ENCODE measurements around the gene MAP7D1. TPM values are rescaled to one million over a fixed set of nuclear protein-coding genes. Genes with fewer than 3 reads are reported as not detected.

Gene MAP7D1
- total and polyA plus RNA-seq, 2 of the 13 experiments (the other 11 are each of a cell fraction or from before 2014, with no cell fraction given), result 5.6 to 7.2 TPM

DNA sequence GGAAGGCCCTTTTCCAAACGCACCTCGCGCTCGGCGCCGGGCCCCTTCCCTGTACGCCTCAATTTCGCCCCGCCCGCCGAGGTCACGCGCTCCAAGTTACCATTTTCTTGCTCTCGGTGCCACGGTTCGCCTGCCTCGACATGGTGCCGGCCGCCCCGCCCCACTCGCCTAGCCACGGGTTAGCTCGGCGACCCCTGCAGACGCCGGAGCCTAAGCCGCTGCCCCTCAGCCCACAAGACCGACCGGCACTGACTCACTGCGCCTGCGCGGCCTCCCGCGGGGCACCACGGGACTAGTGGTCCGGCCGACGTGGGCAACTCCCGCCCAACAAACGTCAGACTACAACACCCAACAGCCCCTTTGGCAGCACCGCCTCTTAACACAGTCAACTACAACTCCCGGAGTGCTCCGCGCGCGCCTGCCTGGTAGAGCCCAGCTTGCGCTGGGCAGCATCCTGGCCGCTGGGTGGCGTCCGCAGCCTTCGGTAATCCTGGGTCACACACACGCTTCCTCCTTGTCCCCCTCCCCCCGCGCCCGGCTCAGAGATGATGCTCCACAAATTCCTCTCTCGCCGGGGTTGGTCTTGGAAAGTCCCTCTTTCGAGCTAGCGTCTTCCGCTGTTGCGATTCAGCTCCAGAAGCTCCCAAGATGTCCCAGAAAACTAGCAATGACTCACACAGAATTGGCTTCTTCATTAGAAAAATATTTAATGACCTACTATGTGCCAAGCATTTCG lies 6.6 kb upstream of the MAP7D1 start, which contains the start of gene TRAPPC3 (continued):
- TF ChIP-seq POLR2G (IDR thresholded peaks at IDR 0.05; ENCODE audit: low read depth, low read length) (peak; percentile 83), GZF1 (CRISPR knock-in tag; IDR thresholded peaks at IDR 0.05) (no peak), SYNCRIP (IDR thresholded peaks at IDR 0.05; ENCODE audit: insufficient read depth, low read depth, low read length) (no peak), CHD2 (IDR thresholded peaks at IDR 0.05; ENCODE audit: low read depth, low read length) (0 out of 2 replicates have a peak, but pooled peaks have one; percentile 54), ZNF264 (CRISPR knock-in tag; IDR thresholded peaks at IDR 0.05) (no peak), ZFYVE20 (CRISPR knock-in tag; IDR thresholded peaks at IDR 0.05; ENCODE audit: borderline replicate concordance, low read depth) (no peak), HNRNPH1 (optimal IDR thresholded peaks at IDR 0.05; ENCODE audit: low read depth, low read length) (no peak), ZNF616 (CRISPR knock-in tag; IDR thresholded peaks at IDR 0.05; ENCODE audit: low read depth) (0 out of 2 replicates have a peak, but pooled peaks have one; percentile 54), NCOA5 (CRISPR knock-in tag; IDR thresholded peaks at IDR 0.05) (no peak), ZNF879 (CRISPR knock-in tag; IDR thresholded peaks at IDR 0.05) (no peak), ZMYM3 (CRISPR knock-in tag; IDR thresholded peaks at IDR 0.05) (no peak; the same call in 1 of the 2 replicates), ZNF337 (CRISPR knock-in tag; IDR thresholded peaks at IDR 0.05; ENCODE audit: borderline replicate concordance, low read depth) (peak; percentile 90; the same call in 1 of the 2 replicates), ZNF790 (CRISPR knock-in tag; IDR thresholded peaks at IDR 0.05; ENCODE audit: borderline replicate concordance) (no peak), ZNF3 (CRISPR knock-in tag; IDR thresholded peaks at IDR 0.05) (no peak), BORCS8-MEF2B (CRISPR knock-in tag; IDR thresholded peaks at IDR 0.05) (no peak), ZNF274 (CRISPR knock-in tag; IDR thresholded peaks at IDR 0.05) (peak; percentile 71), YEATS4 (CRISPR knock-in tag; IDR thresholded peaks at IDR 0.05; ENCODE audit: borderline replicate concordance) (no peak)
- TF ChIP-seq, protein P1, sequence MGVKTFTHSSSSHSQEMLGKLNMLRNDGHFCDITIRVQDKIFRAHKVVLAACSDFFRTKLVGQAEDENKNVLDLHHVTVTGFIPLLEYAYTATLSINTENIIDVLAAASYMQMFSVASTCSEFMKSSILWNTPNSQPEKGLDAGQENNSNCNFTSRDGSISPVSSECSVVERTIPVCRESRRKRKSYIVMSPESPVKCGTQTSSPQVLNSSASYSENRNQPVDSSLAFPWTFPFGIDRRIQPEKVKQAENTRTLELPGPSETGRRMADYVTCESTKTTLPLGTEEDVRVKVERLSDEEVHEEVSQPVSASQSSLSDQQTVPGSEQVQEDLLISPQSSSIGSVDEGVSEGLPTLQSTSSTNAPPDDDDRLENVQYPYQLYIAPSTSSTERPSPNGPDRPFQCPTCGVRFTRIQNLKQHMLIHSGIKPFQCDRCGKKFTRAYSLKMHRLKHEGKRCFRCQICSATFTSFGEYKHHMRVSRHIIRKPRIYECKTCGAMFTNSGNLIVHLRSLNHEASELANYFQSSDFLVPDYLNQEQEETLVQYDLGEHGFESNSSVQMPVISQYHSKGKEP (CRISPR knock-in tag; IDR thresholded peaks at IDR 0.05), result no peak
- TF ChIP-seq, protein P2, sequence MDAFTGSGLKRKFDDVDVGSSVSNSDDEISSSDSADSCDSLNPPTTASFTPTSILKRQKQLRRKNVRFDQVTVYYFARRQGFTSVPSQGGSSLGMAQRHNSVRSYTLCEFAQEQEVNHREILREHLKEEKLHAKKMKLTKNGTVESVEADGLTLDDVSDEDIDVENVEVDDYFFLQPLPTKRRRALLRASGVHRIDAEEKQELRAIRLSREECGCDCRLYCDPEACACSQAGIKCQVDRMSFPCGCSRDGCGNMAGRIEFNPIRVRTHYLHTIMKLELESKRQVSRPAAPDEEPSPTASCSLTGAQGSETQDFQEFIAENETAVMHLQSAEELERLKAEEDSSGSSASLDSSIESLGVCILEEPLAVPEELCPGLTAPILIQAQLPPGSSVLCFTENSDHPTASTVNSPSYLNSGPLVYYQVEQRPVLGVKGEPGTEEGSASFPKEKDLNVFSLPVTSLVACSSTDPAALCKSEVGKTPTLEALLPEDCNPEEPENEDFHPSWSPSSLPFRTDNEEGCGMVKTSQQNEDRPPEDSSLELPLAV (CRISPR knock-in tag; conservative IDR thresholded peaks at IDR 0.05; ENCODE audit: low read depth), result no peak
- TF ChIP-seq, protein P3, sequence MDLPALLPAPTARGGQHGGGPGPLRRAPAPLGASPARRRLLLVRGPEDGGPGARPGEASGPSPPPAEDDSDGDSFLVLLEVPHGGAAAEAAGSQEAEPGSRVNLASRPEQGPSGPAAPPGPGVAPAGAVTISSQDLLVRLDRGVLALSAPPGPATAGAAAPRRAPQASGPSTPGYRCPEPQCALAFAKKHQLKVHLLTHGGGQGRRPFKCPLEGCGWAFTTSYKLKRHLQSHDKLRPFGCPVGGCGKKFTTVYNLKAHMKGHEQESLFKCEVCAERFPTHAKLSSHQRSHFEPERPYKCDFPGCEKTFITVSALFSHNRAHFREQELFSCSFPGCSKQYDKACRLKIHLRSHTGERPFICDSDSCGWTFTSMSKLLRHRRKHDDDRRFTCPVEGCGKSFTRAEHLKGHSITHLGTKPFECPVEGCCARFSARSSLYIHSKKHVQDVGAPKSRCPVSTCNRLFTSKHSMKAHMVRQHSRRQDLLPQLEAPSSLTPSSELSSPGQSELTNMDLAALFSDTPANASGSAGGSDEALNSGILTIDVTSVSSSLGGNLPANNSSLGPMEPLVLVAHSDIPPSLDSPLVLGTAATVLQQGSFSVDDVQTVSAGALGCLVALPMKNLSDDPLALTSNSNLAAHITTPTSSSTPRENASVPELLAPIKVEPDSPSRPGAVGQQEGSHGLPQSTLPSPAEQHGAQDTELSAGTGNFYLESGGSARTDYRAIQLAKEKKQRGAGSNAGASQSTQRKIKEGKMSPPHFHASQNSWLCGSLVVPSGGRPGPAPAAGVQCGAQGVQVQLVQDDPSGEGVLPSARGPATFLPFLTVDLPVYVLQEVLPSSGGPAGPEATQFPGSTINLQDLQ (CRISPR knock-in tag; IDR thresholded peaks at IDR 0.05), result no peak
- TF ChIP-seq, protein P4, sequence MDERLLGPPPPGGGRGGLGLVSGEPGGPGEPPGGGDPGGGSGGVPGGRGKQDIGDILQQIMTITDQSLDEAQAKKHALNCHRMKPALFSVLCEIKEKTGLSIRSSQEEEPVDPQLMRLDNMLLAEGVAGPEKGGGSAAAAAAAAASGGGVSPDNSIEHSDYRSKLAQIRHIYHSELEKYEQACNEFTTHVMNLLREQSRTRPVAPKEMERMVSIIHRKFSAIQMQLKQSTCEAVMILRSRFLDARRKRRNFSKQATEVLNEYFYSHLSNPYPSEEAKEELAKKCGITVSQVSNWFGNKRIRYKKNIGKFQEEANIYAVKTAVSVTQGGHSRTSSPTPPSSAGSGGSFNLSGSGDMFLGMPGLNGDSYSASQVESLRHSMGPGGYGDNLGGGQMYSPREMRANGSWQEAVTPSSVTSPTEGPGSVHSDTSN (CRISPR knock-in tag; IDR thresholded peaks at IDR 0.05), result no peak
- TF ChIP-seq, protein P5, sequence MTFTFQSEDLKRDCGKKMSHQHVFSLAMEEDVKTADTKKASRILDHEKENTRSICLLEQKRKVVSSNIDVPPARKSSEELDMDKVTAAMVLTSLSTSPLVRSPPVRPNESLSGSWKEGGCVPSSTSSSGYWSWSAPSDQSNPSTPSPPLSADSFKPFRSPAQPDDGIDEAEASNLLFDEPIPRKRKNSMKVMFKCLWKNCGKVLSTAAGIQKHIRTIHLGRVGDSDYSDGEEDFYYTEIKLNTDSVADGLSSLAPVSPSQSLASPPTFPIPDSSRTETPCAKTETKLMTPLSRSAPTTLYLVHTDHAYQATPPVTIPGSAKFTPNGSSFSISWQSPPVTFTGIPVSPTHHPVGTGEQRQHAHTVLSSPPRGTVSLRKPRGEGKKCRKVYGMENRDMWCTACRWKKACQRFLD (CRISPR knock-in tag; IDR thresholded peaks at IDR 0.05; ENCODE audit: borderline replicate concordance), result 0 out of 2 replicates have a peak, but pooled peaks have one; percentile 15
